Measurements from ENCODE around the gene SPG21.
"Not testable (repeated sequence)": the region's sequence is repeated elsewhere in the genome, so short reads cannot be mapped to it uniquely, and the experiment has no call there.

Gene SPG21

GRCh38 chr15:64989416-64990167 is at the start of gene SPG21:
Gene SPG21 (minus strand): TSS chr15:64989914. CDS start chr15:64983569, 6,345 bp downstream.
- peak; percentile 92 for DNase-seq (ENCODE audit: low spot score)

- no peak for DNase-seq (ENCODE audit: low spot score)
These were observed 49.1 kb upstream of the SPG21 start for GRCh38 chr15:65038836-65039235.

- DNase-seq (ENCODE audit: low spot score) = no peak
These were observed 48.7 kb upstream of the SPG21 start for GRCh38 chr15:65038428-65038827.

GRCh38 chr15:65037309-65037708 is 47.6 kb upstream of the SPG21 start:
- DNase-seq (ENCODE audit: low spot score) = no peak

- DNase-seq (ENCODE audit: low spot score) = no peak
These were observed 45.0 kb upstream of the SPG21 start for GRCh38 chr15:65034719-65035118.

GRCh38 chr15:65033659-65034269 is 44.0 kb upstream of the SPG21 start:
- DNase-seq (ENCODE audit: low spot score) = peak; percentile 47

- DNase-seq (ENCODE audit: low spot score) = no peak
These were observed 43.3 kb upstream of the SPG21 start for GRCh38 chr15:65032801-65033537.

- no peak for DNase-seq (ENCODE audit: low spot score)
These were observed 40.1 kb upstream of the SPG21 start for GRCh38 chr15:65029736-65030208.

- DNase-seq (ENCODE audit: low spot score) = peak; percentile 88
These were observed 39.4 kb upstream of the SPG21 start, which contains the start of gene MTFMT for GRCh38 chr15:65028921-65029735. Gene MTFMT (minus strand): TSS chr15:65029639. CDS start chr15:65029613, 26 bp downstream.

GRCh38 chr15:65028338-65028737 is 38.6 kb upstream of the SPG21 start:
- DNase-seq (ENCODE audit: low spot score) = no peak

- DNase-seq (ENCODE audit: low spot score) = no peak
These were observed 37.9 kb upstream of the SPG21 start for GRCh38 chr15:65027593-65027992.

GRCh38 chr15:65026756-65027155 is 37.0 kb upstream of the SPG21 start:
- no peak for DNase-seq (ENCODE audit: low spot score)

- DNase-seq (ENCODE audit: low spot score) = no peak
These were observed 31.8 kb upstream of the SPG21 start for GRCh38 chr15:65021488-65021887.

GRCh38 chr15:65020419-65020818 is 30.7 kb upstream of the SPG21 start:
- DNase-seq (ENCODE audit: low spot score) = no peak

- not testable (repeated sequence) for DNase-seq (ENCODE audit: low spot score)
These were observed 21.5 kb upstream of the SPG21 start for GRCh38 chr15:65011198-65011597.

- no peak for DNase-seq (ENCODE audit: low spot score)
These were observed 19.3 kb upstream of the SPG21 start for GRCh38 chr15:65008983-65009382.

- no peak for DNase-seq (ENCODE audit: low spot score)
These were observed 17.2 kb upstream of the SPG21 start for GRCh38 chr15:65006876-65007275.

- DNase-seq (ENCODE audit: low spot score) = no peak
These were observed 15.3 kb upstream of the SPG21 start for GRCh38 chr15:65004993-65005392.

GRCh38 chr15:64997745-64998375 is 8.1 kb upstream of the SPG21 start:
- no peak for DNase-seq (ENCODE audit: low spot score)

- no peak for DNase-seq (ENCODE audit: low spot score)
These were observed 7.4 kb upstream of the SPG21 start for GRCh38 chr15:64997066-64997465.

GRCh38 chr15:64993290-64993689 is 3.6 kb upstream of the SPG21 start:
- DNase-seq (ENCODE audit: low spot score) = no peak

Data from putamen (tissue), 1 donor.